Vagina (tissue), 2 donors: ENCODE measurements around the gene TBC1D19.

ENCODE experiments used
- CTCF ChIP-seq, 3 experiments: fragments of 450-650 bp in 2 of 3; fragments of 200-600 bp in 1 of 3; sonication (generic) in 1 of 3; IDR thresholded peaks; one replicate each; pipeline ENCODE4 v1.5.1; 2017 to 2019; ENCODE audit warnings: antibody characterized with exemption in 3 of 3, mild to moderate bottlenecking in 2 of 3, moderate library complexity in 2 of 3
- POLR2A ChIP-seq, 2 donors: fragments of 450-650 bp; IDR thresholded peaks; one replicate each; pipeline ENCODE4 v1.6.1; 2017; ENCODE audit warnings: antibody characterized with exemption in 2 of 2, mild to moderate bottlenecking in 2 of 2, moderate library complexity in 2 of 2

- TF ChIP-seq CTCF (IDR thresholded peaks at IDR 0.05) (no peak), POLR2A (IDR thresholded peaks at IDR 0.05) (no peak)
These were observed 169.7 kb downstream of the TBC1D19 start for GRCh38 chr4:26753617-26754016.
